Activated CD8-positive, alpha-beta T cell treated with anti-CD3 and anti-CD28 coated beads, Interleukin-2, amount 10 ng/mL, durations not matched to agents 7 days and 5 days (primary cell): ENCODE data around the gene GNLY. TPM values are rescaled to one million over a fixed set of nuclear protein-coding genes. Genes with fewer than 3 reads are reported as not detected.
"Not testable (repeated sequence)": the region's sequence is repeated elsewhere in the genome, so short reads cannot be mapped to it uniquely, and the experiment has no call there.

Experiments used
- ATAC-seq: fragments of 150-1000 bp; cut with Tn5 transposase; one replicate; pipeline ENCODE4 v1.10.0; 2021; ENCODE audit warnings: moderate library complexity
- CTCF ChIA-PET: fragments of 350-600 bp; sonication (Branson Sonifier 250); formaldehyde crosslinking; loops from one replicate; lab custom pipeline; 2021; ENCODE audit warnings: antibody characterized with exemption; lab: Charles Lee
- POLR2A ChIA-PET: fragments of 350-600 bp; sonication (Branson Sonifier 250); formaldehyde crosslinking; loops from one replicate; lab custom pipeline; 2021; ENCODE audit warnings: antibody characterized with exemption; lab: Charles Lee
- DNase-seq: peaks from one replicate; pipeline ENCODE4 v3.0.0-alpha.2; 2020
- H3K27ac Mint-ChIP-seq: one replicate; pipeline ENCODE4 v1.8.0; 2021; ENCODE audit warnings: mild to moderate bottlenecking, mixed read lengths
- H3K27me3 Mint-ChIP-seq: one replicate; pipeline ENCODE4 v1.8.0; 2021; ENCODE audit warnings: low read depth, mixed read lengths
- H3K36me3 Mint-ChIP-seq: one replicate; pipeline ENCODE4 v1.8.0; 2021; ENCODE audit warnings: low read depth, mixed read lengths
- H3K4me1 Mint-ChIP-seq: one replicate; pipeline ENCODE4 v1.8.0; 2021; ENCODE audit warnings: low read depth, mixed read lengths
- H3K4me3 Mint-ChIP-seq: one replicate; pipeline ENCODE4 v1.8.0; 2021; ENCODE audit warnings: mild to moderate bottlenecking, mixed read lengths
- H3K9me3 Mint-ChIP-seq: one replicate; pipeline ENCODE4 v1.8.0; 2022; ENCODE audit warnings: mixed read lengths; ENCODE audit not compliant: insufficient read depth
- total RNA-seq, 2 experiments: library from RNA; stranded (reverse); gene quantifications; one replicate each; pipeline ENCODE4 v1.2.3, GENCODE V29; 2021

The GNLY gene
- total RNA-seq, 2 experiments from 2014 or later = 136 to 143 TPM

- Mint-ChIP-seq H3K27ac (no peak overlapping the region), H3K9me3 (no peaks in the 10 kb centered on the region), H3K36me3 (no peaks in the 10 kb centered on the region), H3K4me3 (no peak overlapping the region), H3K27me3 (no peaks in the 10 kb centered on the region), H3K4me1 (peaks cover 7% of the 10 kb centered on the region)
- ChIA-PET CTCF (interaction anchor here (1.0 to 1.3 kb wide), 2 partner anchors 29 to 148 kb away, joined by 3 to 5 read pairs; no protein-coding TSS in a partner anchor), POLR2A (no interaction called here)
- ATAC-seq (no peak), DNase-seq (no peak)
Observed at GRCh38 chr2:85666016-85666415, 28.1 kb upstream of the GNLY start.

GRCh38 chr2:85666435-85667316 is 27.5 kb upstream of the GNLY start:
- ChIA-PET POLR2A (no interaction called here), CTCF (interaction anchor here (0.9 to 1.3 kb wide), 3 partner anchors 29 to 147 kb away, joined by 3 to 5 read pairs (median 4); no protein-coding TSS in a partner anchor)
- Mint-ChIP-seq H3K36me3 (no peaks in the 10 kb centered on the region), H3K27ac (no peak overlapping the region), H3K4me3 (no peak overlapping the region), H3K4me1 (peaks cover 13% of the 10 kb centered on the region), H3K9me3 (no peaks in the 10 kb centered on the region), H3K27me3 (no peaks in the 10 kb centered on the region)
- DNase-seq (no peak), ATAC-seq (no peak)

- Mint-ChIP-seq H3K4me3 (no peak overlapping the region), H3K36me3 (no peaks in the 10 kb centered on the region), H3K27ac (no peak overlapping the region), H3K4me1 (peaks cover 13% of the 10 kb centered on the region), H3K9me3 (no peaks in the 10 kb centered on the region), H3K27me3 (peaks cover 2% of the 10 kb centered on the region)
- DNase-seq (no peak), ATAC-seq (no peak)
- ChIA-PET POLR2A (no interaction called here), CTCF (no interaction called here)
Observed at GRCh38 chr2:85667561-85668008, 26.6 kb upstream of the GNLY start.

GRCh38 chr2:85668009-85668856 is 25.9 kb upstream of the GNLY start, which contains the start of gene SFTPB:
Gene SFTPB, minus strand, starts transcription at chr2:85668199. Its CDS starts 16 bp downstream, at chr2:85668183.
- Mint-ChIP-seq H3K4me3 (no peak within 1 kb of the TSS), H3K27me3 (peaks cover 4% of the 10 kb centered on the region), H3K36me3 (no peaks in the 10 kb centered on the region), H3K9me3 (no peaks in the 10 kb centered on the region), H3K27ac (no peak within 1 kb of the TSS), H3K4me1 (peaks cover 13% of the 10 kb centered on the region)
- DNase-seq (no peak), ATAC-seq (no peak)
- ChIA-PET POLR2A (interaction anchor here (0.6 kb wide), 1 partner anchor 275 kb away, joined by 3 read pairs; no protein-coding TSS in a partner anchor), CTCF (interaction anchor here (1.0 kb wide), 1 partner anchor 39 kb away, joined by 3 read pairs; no protein-coding TSS in a partner anchor)

DNA sequence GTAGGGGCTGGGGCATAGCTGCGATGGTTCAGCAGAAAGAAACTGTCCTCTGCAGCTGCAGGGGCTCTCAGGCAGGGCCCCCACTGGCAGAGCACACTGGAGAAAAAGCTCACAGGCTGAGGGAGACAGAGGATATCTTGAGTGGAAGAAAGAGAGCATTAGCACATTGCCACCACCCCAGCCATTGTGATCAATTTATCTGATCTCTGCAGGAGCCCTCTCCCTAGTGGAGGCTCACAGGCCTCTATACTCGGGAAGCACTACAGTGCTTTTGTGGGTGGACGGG is 25.4 kb upstream of the GNLY start:
- DNase-seq (no peak), ATAC-seq (no peak)
- H3K36me3 Mint-ChIP-seq = no peaks in the 10 kb centered on the region
- no peaks in the 10 kb centered on the region for H3K9me3 Mint-ChIP-seq
- H3K4me3 Mint-ChIP-seq = no peak overlapping the region
- CTCF ChIA-PET = interaction anchor here (1.0 kb wide), 1 partner anchor 39 kb away, joined by 3 read pairs; no protein-coding TSS in a partner anchor
- H3K27ac Mint-ChIP-seq = no peak overlapping the region
- POLR2A ChIA-PET = no interaction called here
- H3K4me1 Mint-ChIP-seq = peaks cover 13% of the 10 kb centered on the region
- peaks cover 8% of the 10 kb centered on the region for H3K27me3 Mint-ChIP-seq

DNA sequence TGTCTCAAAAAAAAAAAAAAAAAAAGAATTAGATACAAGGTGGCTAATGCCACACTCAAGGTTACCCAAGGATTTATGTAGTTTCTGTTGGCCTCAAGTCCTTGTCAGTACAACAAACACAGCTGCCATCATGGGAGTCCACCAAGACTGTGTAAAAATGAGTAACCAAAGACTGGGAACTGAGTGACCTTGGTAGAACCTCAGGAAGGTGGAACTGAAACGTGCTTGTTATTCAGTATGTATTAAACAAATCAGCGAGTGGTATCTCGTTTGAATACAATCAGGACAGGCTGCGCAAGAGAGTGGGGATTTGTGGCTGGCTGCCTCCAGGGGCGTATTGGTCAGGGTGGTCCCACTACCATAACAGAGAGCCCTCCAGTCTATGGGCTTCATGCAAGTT is 24.6 kb upstream of the GNLY start:
- POLR2A ChIA-PET = no interaction called here
- DNase-seq (no peak), ATAC-seq (no peak)
- no peaks in the 10 kb centered on the region for H3K36me3 Mint-ChIP-seq
- no peak overlapping the region for H3K4me3 Mint-ChIP-seq
- peaks cover 9% of the 10 kb centered on the region for H3K27me3 Mint-ChIP-seq
- CTCF ChIA-PET = interaction anchor here (0.7 to 0.9 kb wide), 2 partner anchors 59 to 158 kb away, joined by 3 read pairs; no protein-coding TSS in a partner anchor
- H3K4me1 Mint-ChIP-seq = peaks cover 13% of the 10 kb centered on the region
- no peaks in the 10 kb centered on the region for H3K9me3 Mint-ChIP-seq
- H3K27ac Mint-ChIP-seq = no peak overlapping the region

- POLR2A ChIA-PET, H3K9me3 Mint-ChIP-seq, H3K36me3 Mint-ChIP-seq, H3K4me3 Mint-ChIP-seq, DNase-seq, H3K27me3 Mint-ChIP-seq, ATAC-seq, H3K27ac Mint-ChIP-seq: not testable (repeated sequence)
- H3K4me1 Mint-ChIP-seq = peaks cover 13% of the 10 kb centered on the region
- CTCF ChIA-PET = interaction anchor here (0.9 to 1.3 kb wide), 2 partner anchors 34 to 58 kb away, joined by 3 to 4 read pairs; no protein-coding TSS in a partner anchor
Observed at GRCh38 chr2:85670416-85670815, 23.7 kb upstream of the GNLY start.

- Mint-ChIP-seq H3K36me3 (no peaks in the 10 kb centered on the region), H3K27ac (no peak overlapping the region), H3K9me3 (no peaks in the 10 kb centered on the region), H3K4me3 (no peak overlapping the region), H3K4me1 (peaks cover 13% of the 10 kb centered on the region), H3K27me3 (peaks cover 9% of the 10 kb centered on the region)
- ChIA-PET CTCF (interaction anchor here (1.9 kb wide), 1 partner anchor 32 kb away, joined by 5 read pairs; no protein-coding TSS in a partner anchor), POLR2A (no interaction called here)
- DNase-seq (no peak), ATAC-seq (no peak)
Observed at GRCh38 chr2:85672456-85672855, 21.7 kb upstream of the GNLY start.

GRCh38 chr2:85673716-85674375 is 20.3 kb upstream of the GNLY start:
- H3K27ac Mint-ChIP-seq = no peak overlapping the region
- peaks cover 12% of the 10 kb centered on the region for H3K27me3 Mint-ChIP-seq
- DNase-seq (no peak), ATAC-seq (no peak)
- H3K9me3 Mint-ChIP-seq = no peaks in the 10 kb centered on the region
- POLR2A ChIA-PET = no interaction called here
- H3K4me1 Mint-ChIP-seq = peaks cover 13% of the 10 kb centered on the region
- H3K36me3 Mint-ChIP-seq = no peaks in the 10 kb centered on the region
- CTCF ChIA-PET = interaction anchor here (0.9 to 2.7 kb wide), 3 partner anchors 25 to 36 kb away, joined by 3 to 9 read pairs (median 5); no protein-coding TSS in a partner anchor
- H3K4me3 Mint-ChIP-seq = no peak overlapping the region

- Mint-ChIP-seq H3K4me1 (peaks cover 18% of the 10 kb centered on the region), H3K9me3 (no peaks in the 10 kb centered on the region), H3K27ac (no peak overlapping the region), H3K27me3 (peaks cover 12% of the 10 kb centered on the region), H3K4me3 (no peak overlapping the region), H3K36me3 (no peaks in the 10 kb centered on the region)
- POLR2A ChIA-PET = no interaction called here
- DNase-seq = no peak
- ATAC-seq = no peak
- CTCF ChIA-PET = interaction anchor here (1.1 to 2.7 kb wide), 3 partner anchors 30 to 54 kb away, joined by 4 to 9 read pairs (median 5); no protein-coding TSS in a partner anchor
Observed at GRCh38 chr2:85674417-85674816, 19.7 kb upstream of the GNLY start.

GRCh38 chr2:85675427-85675826 is 18.7 kb upstream of the GNLY start:
- peaks cover 22% of the 10 kb centered on the region for H3K4me1 Mint-ChIP-seq
- H3K9me3 Mint-ChIP-seq = no peaks in the 10 kb centered on the region
- no peak overlapping the region for H3K27ac Mint-ChIP-seq
- H3K36me3 Mint-ChIP-seq = peaks cover 2% of the 10 kb centered on the region
- ATAC-seq (no peak), DNase-seq (no peak)
- H3K4me3 Mint-ChIP-seq = no peak overlapping the region
- POLR2A ChIA-PET = no interaction called here
- peaks cover 12% of the 10 kb centered on the region for H3K27me3 Mint-ChIP-seq
- CTCF ChIA-PET = interaction anchor here (1.0 to 2.7 kb wide), 4 partner anchors 32 to 53 kb away, joined by 3 to 13 read pairs (median 6); no protein-coding TSS in a partner anchor
